GM19025 (cell line): ENCODE data around the gene YIPF1.

ENCODE experiments used
- ATAC-seq: cut with Tn5 transposase; IDR thresholded peaks from one replicate; pipeline ENCODE4 v1.9.1; 2021; ENCODE audit warnings: mild to moderate bottlenecking, low read depth, moderate library complexity; ENCODE audit not compliant: unreplicated experiment

YIPF1 gene

GRCh38 chr1:53889304-53890298, at the start of gene YIPF1:
Gene YIPF1 (minus strand): TSS chr1:53889797. CDS start chr1:53888937, 860 bp downstream.
- ATAC-seq, result peak; percentile 96

GRCh38 chr1:53938136-53938830, 48.7 kb upstream of the YIPF1 start:
- no peak for ATAC-seq

- ATAC-seq, result no peak
Measured at GRCh38 chr1:53936430-53936829, 46.8 kb upstream of the YIPF1 start.

- no peak for ATAC-seq
Measured at GRCh38 chr1:53934170-53934765, 44.7 kb upstream of the YIPF1 start.

GRCh38 chr1:53931523-53931922, 41.9 kb upstream of the YIPF1 start:
- no peak for ATAC-seq

- no peak for ATAC-seq
Measured at GRCh38 chr1:53930932-53931331, 41.3 kb upstream of the YIPF1 start.

GRCh38 chr1:53929246-53929960, 39.8 kb upstream of the YIPF1 start:
- ATAC-seq, result no peak

GRCh38 chr1:53927376-53927881, 37.8 kb upstream of the YIPF1 start:
- ATAC-seq, result no peak

GRCh38 chr1:53919675-53920066, 30.1 kb upstream of the YIPF1 start:
- ATAC-seq, result no peak

- no peak for ATAC-seq
Measured at GRCh38 chr1:53918343-53918742, 28.7 kb upstream of the YIPF1 start.

- ATAC-seq, result no peak
Measured at GRCh38 chr1:53913352-53914033, 23.9 kb upstream of the YIPF1 start.

GRCh38 chr1:53911442-53911841, 21.8 kb upstream of the YIPF1 start:
- no peak for ATAC-seq

GRCh38 chr1:53909946-53910345, 20.3 kb upstream of the YIPF1 start:
- no peak for ATAC-seq

GRCh38 chr1:53906121-53906520, 16.5 kb upstream of the YIPF1 start:
- no peak for ATAC-seq

- ATAC-seq, result no peak
Measured at GRCh38 chr1:53905509-53905908, 15.9 kb upstream of the YIPF1 start.

GRCh38 chr1:53902235-53903138, 12.9 kb upstream of the YIPF1 start:
- no peak for ATAC-seq

- no peak for ATAC-seq
Measured at GRCh38 chr1:53899708-53900107, 10.1 kb upstream of the YIPF1 start.

GRCh38 chr1:53899206-53899628, 9.6 kb upstream of the YIPF1 start:
- no peak for ATAC-seq
